Erythroblast (primary cell): ENCODE measurements around the gene OS9.
"Not testable (repeated sequence)": the region's sequence is repeated elsewhere in the genome, so short reads cannot be mapped to it uniquely, and the experiment has no call there.

Experiments used
- GATA1 ChIP-seq: IDR thresholded peaks from 2 replicates; pipeline ENCODE4 v1.6.1; 2011; ENCODE audit warnings: low read depth, mild to moderate bottlenecking, control low read depth, low read length, moderate library complexity
- POLR2A ChIP-seq: IDR thresholded peaks from 2 replicates; pipeline ENCODE4 v1.6.1; 2011; ENCODE audit warnings: mild to moderate bottlenecking, low read length

DNA sequence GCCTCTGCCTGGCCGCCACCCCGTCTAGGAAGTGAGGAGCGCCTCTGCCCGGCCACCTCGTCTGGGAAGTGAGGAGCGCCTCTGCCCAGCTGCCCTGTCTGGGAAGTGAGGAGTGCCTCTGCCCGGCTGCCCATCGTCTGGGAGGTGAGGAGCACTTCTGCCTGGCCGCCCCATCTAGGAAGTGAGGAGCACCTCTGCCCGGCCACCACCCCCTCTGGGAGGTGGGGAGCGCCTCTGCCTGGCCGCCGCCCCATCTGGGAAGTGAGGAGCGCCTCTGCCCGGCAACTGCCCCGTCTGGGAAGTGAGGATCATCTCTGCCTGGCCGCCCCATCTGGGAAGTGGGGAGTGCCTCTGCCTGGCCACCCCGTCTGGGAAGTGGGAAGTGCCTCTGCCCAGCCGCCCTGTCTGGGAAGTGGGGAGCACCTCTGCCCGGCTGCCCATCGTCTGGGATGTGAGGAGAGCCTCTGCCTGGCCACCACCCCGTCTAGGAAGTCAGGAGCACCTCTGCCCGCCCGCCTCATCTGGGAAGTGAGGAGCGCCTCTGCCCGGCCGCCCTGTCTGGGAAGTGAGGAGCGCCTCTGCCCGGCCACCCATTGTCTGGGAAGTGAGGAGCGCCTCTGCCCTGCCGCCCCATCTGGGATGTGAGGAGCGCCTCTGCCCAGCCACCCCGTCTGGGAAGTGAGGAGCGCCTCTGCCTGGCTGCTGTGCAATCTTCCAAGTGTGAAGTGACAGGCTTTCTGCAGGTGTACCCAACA is 28.7 kb upstream of the OS9 start:
- not testable (repeated sequence) for TF ChIP-seq POLR2A, GATA1
